Stomach (tissue), 9 donors: Measurements from ENCODE around the gene PRICKLE2. TPM values are rescaled to one million over a fixed set of nuclear protein-coding genes. Genes with fewer than 3 reads are reported as not detected.
A peak's percentile ranks its signal among the peaks of the same experiment; 100 is the strongest.

Experiments used
- DNase-seq, 2 donors: peaks; one replicate each; pipeline versions ENCODE4 v3.0.0 to v3.0.0-alpha.2; 2013 to 2019
- H3K27ac ChIP-seq, 5 donors: fragments of 200-600 bp in 4 of 5; sonication (generic) in 4 of 5; one replicate each; pipeline ENCODE4 v1.5.1; 2013 to 2019; ENCODE audit warnings: mild to moderate bottlenecking in 1 of 5, moderate library complexity in 1 of 5
- H3K27me3 ChIP-seq, 3 donors: fragments of 200-600 bp; sonication (generic); one replicate each; pipeline ENCODE4 v1.5.1; 2017 to 2019; ENCODE audit warnings: mixed run types in 1 of 3
- H3K36me3 ChIP-seq, 4 donors: fragments of 200-600 bp; sonication (generic); 1 replicate in 3 of 4; 2 replicates in 1 of 4; pipeline ENCODE4 v1.5.1; 2016 to 2019
- H3K4me1 ChIP-seq, 4 donors: fragments of 200-600 bp; sonication (generic); one replicate each; pipeline ENCODE4 v1.5.1; 2016 to 2019
- H3K4me3 ChIP-seq, 4 donors: fragments of 200-600 bp; sonication (generic) in 3 of 4; one replicate each; pipeline ENCODE4 v1.5.1; 2016 to 2019; ENCODE audit warnings: mild to moderate bottlenecking in 1 of 4
- H3K9me3 ChIP-seq, 4 donors: fragments of 200-600 bp; sonication (generic); one replicate each; pipeline ENCODE4 v1.5.1; 2016 to 2019
- CTCF ChIP-seq, 7 experiments: fragments of 450-650 bp in 4 of 7; fragments of 200-600 bp in 3 of 7; sonication (generic) in 3 of 7; IDR thresholded peaks; one replicate each; pipeline ENCODE4 v1.5.1; 2016 to 2019; ENCODE audit warnings: antibody characterized with exemption in 7 of 7, control low read depth in 2 of 7, mild to moderate bottlenecking in 1 of 7
- EP300 ChIP-seq: sonication (generic); formaldehyde crosslinking; IDR thresholded peaks from one replicate; pipeline ENCODE4 v1.6.1; 2017; ENCODE audit warnings: antibody characterized with exemption
- POLR2A ChIP-seq, 4 donors: fragments of 450-650 bp; IDR thresholded peaks; one replicate each; pipeline ENCODE4 v1.6.1; 2016; ENCODE audit warnings: antibody characterized with exemption in 4 of 4, control low read depth in 2 of 4, mild to moderate bottlenecking in 1 of 4, moderate library complexity in 1 of 4
- POLR2AphosphoS5 ChIP-seq, 3 donors: sonication (generic); formaldehyde crosslinking; IDR thresholded peaks; one replicate each; pipeline ENCODE4 v1.6.1; 2016; ENCODE audit warnings: antibody characterized with exemption in 3 of 3
- WGBS, 5 donors: extraction: QIAGEN DNeasy Blood & Tissue Kit in 3 of 5; methylation state at CpG; one replicate each; pipeline versions ENCODE4 v1.1.5 to v1.1.7; 2013 to 2018; 5-methylcytosine and 5-hydroxymethylcytosine counted together
- intact Hi-C: fragments of 100-400 bp; cut with DNase I; formaldehyde crosslinking; loops from one replicate; pipeline ENCODE4 v1.15.1; 2023; ENCODE audit warnings: low total_unique reads
- polyA plus RNA-seq, 3 donors: library from polyadenylated mRNA; stranded (reverse); fragments of 200-250 nt; gene quantifications; one replicate each; pipeline ENCODE4 v1.2.3, GENCODE V29; 2013
- total RNA-seq, 5 donors: library from RNA; depleted of rRNA; stranded (reverse); fragments of >200 nt; gene quantifications; one replicate each; pipeline versions ENCODE4 v1.1.0 to v1.2.3, GENCODE V29; 2014 to 2016
- donor health status: healthy with polysubstance abuse.
- donor health status: Bipolar disorder and iron deficiency.
- donor health status: healthy.

Gene PRICKLE2
- total and polyA plus RNA-seq, 8 donors, result 3.7 to 59.1 (median 21.0) TPM

GRCh38 chr3:64157150-64158035 lies 67.9 kb downstream of the PRICKLE2 start:
- peak; percentile 52 to 81 for DNase-seq

GRCh38 chr3:64155328-64155727 lies 69.9 kb downstream of the PRICKLE2 start:
- Histone ChIP-seq H3K36me3 (peaks cover 0 to 59% (median 52%) of the 10 kb centered on the region in 4 donors), H3K27ac (peak overlapping the region in 1 of 5 donors; percentile 8), H3K4me1 (peaks cover 19 to 50% (median 29%) of the 10 kb centered on the region in 4 donors), H3K27me3 (no peaks in the 10 kb centered on the region), H3K4me3 (no peak overlapping the region), H3K9me3 (no peaks in the 10 kb centered on the region)
- TF ChIP-seq POLR2A (IDR thresholded peaks at IDR 0.05) (no peak), CTCF (IDR thresholded peaks at IDR 0.05) (no peak), EP300 (no peak), POLR2AphosphoS5 (IDR thresholded peaks at IDR 0.05) (no peak)
- intact Hi-C loops, result no loop called here
- WGBS, 5 donors, result 81 to 90% (median 84%) methylated on average over 3 of the region's 3 CpGs
- no peak for DNase-seq

More at GRCh38 chr3:64157150-64158035, 67.9 kb downstream of the PRICKLE2 start:
- intact Hi-C loops, result no loop called here
- TF ChIP-seq EP300 (no peak), POLR2A (IDR thresholded peaks at IDR 0.05) (no peak), CTCF (IDR thresholded peaks at IDR 0.05) (no peak), POLR2AphosphoS5 (IDR thresholded peaks at IDR 0.05) (no peak)
- 58 to 77% (median 64%) methylated on average over 17 of the region's 17 CpGs for WGBS, 5 donors
- Histone ChIP-seq H3K9me3 (no peaks in the 10 kb centered on the region), H3K4me1 (peaks cover 0 to 50% (median 28%) of the 10 kb centered on the region in 4 donors), H3K27ac (peak overlapping the region in 3 of 5 donors; percentile 4 to 51 (median 23)), H3K4me3 (no peak overlapping the region), H3K36me3 (peaks cover 0 to 59% (median 50%) of the 10 kb centered on the region in 4 donors), H3K27me3 (no peaks in the 10 kb centered on the region)

- DNase-seq, result no peak
- peak overlapping the region in 3 of 5 donors; percentile 81 to 84 (median 83) for H3K27ac ChIP-seq
- WGBS, 5 donors, result 89 to 96% (median 90%) methylated on average over 9 of the region's 9 CpGs
- intact Hi-C loops, result no loop called here
- peaks cover 5 to 35% (median 31%) of the 10 kb centered on the region in 4 donors for H3K36me3 ChIP-seq
- H3K9me3 ChIP-seq, result no peaks in the 10 kb centered on the region
- no peaks in the 10 kb centered on the region for H3K27me3 ChIP-seq
- TF ChIP-seq POLR2AphosphoS5 (IDR thresholded peaks at IDR 0.05) (no peak), CTCF (IDR thresholded peaks at IDR 0.05) (no peak), EP300 (no peak), POLR2A (IDR thresholded peaks at IDR 0.05) (no peak)
- H3K4me1 ChIP-seq, result peaks cover 24 to 54% (median 32%) of the 10 kb centered on the region in 4 donors
- no peak overlapping the region for H3K4me3 ChIP-seq
These were observed 72.4 kb downstream of the PRICKLE2 start for GRCh38 chr3:64152676-64153466.

GRCh38 chr3:64152086-64152485 lies 73.2 kb downstream of the PRICKLE2 start:
- intact Hi-C loops, result no loop called here
- TF ChIP-seq EP300, result no peak
- peak in 1 of 3 donors; percentile 13 for TF ChIP-seq POLR2AphosphoS5 (IDR thresholded peaks at IDR 0.05)
- no peak for TF ChIP-seq CTCF (IDR thresholded peaks at IDR 0.05)
- TF ChIP-seq POLR2A (IDR thresholded peaks at IDR 0.05), result no peak
- H3K9me3 ChIP-seq, result no peaks in the 10 kb centered on the region
- 56 to 66% (median 61%) methylated on average over 2 of the region's 2 CpGs for WGBS, 5 donors
- DNase-seq, result peak in 1 of 2 donors; percentile 32
- peak overlapping the region in 4 of 5 donors; percentile 78 to 84 (median 82) for H3K27ac ChIP-seq
- H3K4me3 ChIP-seq, result no peak overlapping the region
- H3K4me1 ChIP-seq, result peaks cover 24 to 46% (median 29%) of the 10 kb centered on the region in 4 donors
- H3K36me3 ChIP-seq, result peaks cover 5 to 35% (median 33%) of the 10 kb centered on the region in 4 donors
- H3K27me3 ChIP-seq, result no peaks in the 10 kb centered on the region
